ENCODE data around the gene R3HDM4.

GRCh38 chr19:899336-900042, 13.5 kb downstream of the R3HDM4 start:
- TF ChIP-seq CTCF (IDR thresholded peaks at IDR 0.05; ENCODE audit: low read length) (no peak), EZH2 (IDR thresholded peaks at IDR 0.05; ENCODE audit: borderline replicate concordance, low read length) (no peak)

All from OCI-LY1 (cell line).